PFSK-1 (cell line): ENCODE data around the gene ELL.

Source experiments
- FOXP2 ChIP-seq: optimal IDR thresholded peaks from 2 replicates; pipeline ENCODE3; 2011; ENCODE audit warnings: borderline replicate concordance, control low read depth, inconsistent platforms; ENCODE audit not compliant: insufficient read depth; ENCODE audit errors: extremely low read length, extremely low read depth
- POLR2AphosphoS5 ChIP-seq: IDR thresholded peaks from 2 replicates; pipeline ENCODE4 v1.6.1; 2012; ENCODE audit warnings: low read depth, mild to moderate bottlenecking, control low read depth, low read length, moderate library complexity
- REST ChIP-seq, 2 experiments: IDR thresholded peaks; 2 replicates each; pipeline versions ENCODE4 v1.6.1 to v1.8.0; 2011 to 2012; ENCODE audit warnings: low read depth in 2 of 2, low read length in 2 of 2, control low read depth in 1 of 2, inconsistent platforms in 1 of 2, mild to moderate bottlenecking in 1 of 2, moderate library complexity in 1 of 2; ENCODE audit not compliant: insufficient read depth in 1 of 2
- SIN3A ChIP-seq: IDR thresholded peaks from 2 replicates; pipeline ENCODE4 v1.6.1; 2012; ENCODE audit warnings: mild to moderate bottlenecking, low read length, moderate library complexity, borderline replicate concordance; ENCODE audit not compliant: insufficient read depth
- TAF1 ChIP-seq: IDR thresholded peaks from 2 replicates; pipeline ENCODE4 v1.6.1; 2012; ENCODE audit warnings: low read length, control low read depth, borderline replicate concordance; ENCODE audit not compliant: insufficient read depth

Gene ELL

GRCh38 chr19:18439910-18440237, 82.0 kb downstream of the ELL start:
- TF ChIP-seq TAF1 (no peak), FOXP2 (no peak), REST (IDR thresholded peaks at IDR 0.05; ENCODE audit: insufficient read depth in 1 of 2, low read depth in 2 of 2, low read length in 2 of 2) (no peak), POLR2AphosphoS5 (no peak), SIN3A (no peak)

- TF ChIP-seq REST (IDR thresholded peaks at IDR 0.05; ENCODE audit: insufficient read depth in 1 of 2, low read depth in 2 of 2, low read length in 2 of 2): no peak
- TF ChIP-seq POLR2AphosphoS5: no peak
- TF ChIP-seq SIN3A: no peak
- no peak for TF ChIP-seq TAF1
- no peak for TF ChIP-seq FOXP2
These were observed 82.6 kb downstream of the ELL start for GRCh38 chr19:18439025-18439909.

- no peak for TF ChIP-seq SIN3A
- no peak for TF ChIP-seq TAF1
- no peak for TF ChIP-seq REST (IDR thresholded peaks at IDR 0.05; ENCODE audit: insufficient read depth in 1 of 2, low read depth in 2 of 2, low read length in 2 of 2)
- TF ChIP-seq FOXP2: no peak
- TF ChIP-seq POLR2AphosphoS5: no peak
These were observed 83.4 kb downstream of the ELL start for GRCh38 chr19:18438331-18439024.

GRCh38 chr19:18437491-18438330, 84.2 kb downstream of the ELL start, which contains the start of gene ISYNA1:
Gene ISYNA1 (minus strand): TSS chr19:18438133. CDS start chr19:18437979, 154 bp downstream.
- TF ChIP-seq REST (IDR thresholded peaks at IDR 0.05; ENCODE audit: insufficient read depth in 1 of 2, low read depth in 2 of 2, low read length in 2 of 2) (no peak), POLR2AphosphoS5 (peak; percentile 44; the same call in 1 of the 2 replicates)
